ENCODE measurements around the gene FER.
"Not testable (repeated sequence)": the region's sequence is repeated elsewhere in the genome, so short reads cannot be mapped to it uniquely, and the experiment has no call there.

Gene FER

GRCh38 chr5:109052216-109052615 lies 304.5 kb downstream of the FER start:
- not testable (repeated sequence) for DNase-seq

GRCh38 chr5:109053995-109054417 lies 306.3 kb downstream of the FER start:
- peak; percentile 13 for DNase-seq

GRCh38 chr5:109060378-109061025 lies 312.8 kb downstream of the FER start:
- DNase-seq = no peak

GRCh38 chr5:109062664-109063063 lies 315.0 kb downstream of the FER start:
- no peak for DNase-seq

- no peak for DNase-seq
Observed at GRCh38 chr5:109063223-109063622, 315.5 kb downstream of the FER start.

GRCh38 chr5:109076741-109077140 lies 329.0 kb downstream of the FER start:
- DNase-seq = no peak

- no peak for DNase-seq
Observed at GRCh38 chr5:109078448-109078847, 330.8 kb downstream of the FER start.

GRCh38 chr5:109080481-109080880 lies 332.8 kb downstream of the FER start:
- DNase-seq = no peak

- no peak for DNase-seq
Observed at GRCh38 chr5:109080896-109081295, 333.2 kb downstream of the FER start.

- DNase-seq = no peak
Observed at GRCh38 chr5:109083937-109084336, 336.2 kb downstream of the FER start.

- DNase-seq = no peak
Observed at GRCh38 chr5:109089191-109089590, 341.5 kb downstream of the FER start.

- DNase-seq = no peak
Observed at GRCh38 chr5:109099081-109099480, 351.4 kb downstream of the FER start.

- DNase-seq = no peak
Observed at GRCh38 chr5:109100971-109101370, 353.3 kb downstream of the FER start.

- DNase-seq = no peak
Observed at GRCh38 chr5:109102096-109102690, 354.5 kb downstream of the FER start.

GRCh38 chr5:109105631-109106267 lies 358.1 kb downstream of the FER start:
- DNase-seq = no peak

GRCh38 chr5:109111680-109112079 lies 364.0 kb downstream of the FER start:
- no peak for DNase-seq

- DNase-seq = no peak
Observed at GRCh38 chr5:109113608-109114007, 365.9 kb downstream of the FER start.

- no peak for DNase-seq
Observed at GRCh38 chr5:109121225-109121624, 373.5 kb downstream of the FER start.

GRCh38 chr5:109125755-109126429 lies 378.2 kb downstream of the FER start:
- DNase-seq = no peak

GRCh38 chr5:109126481-109126880 lies 378.8 kb downstream of the FER start:
- no peak for DNase-seq

GRCh38 chr5:109136906-109137305 lies 389.2 kb downstream of the FER start:
- DNase-seq = no peak

- DNase-seq = no peak
Observed at GRCh38 chr5:109141222-109142200, 393.8 kb downstream of the FER start.

GRCh38 chr5:109143031-109143430 lies 395.3 kb downstream of the FER start:
- DNase-seq = no peak
